Dermis lymphatic vessel endothelial cell (primary cell): ENCODE results near the gene SCG3. TPM values are rescaled to one million over a fixed set of nuclear protein-coding genes. Genes with fewer than 3 reads are reported as not detected.

ENCODE experiments used
- total RNA-seq: library from RNA; depleted of rRNA; stranded (reverse); fragments of >200 nt; gene quantifications from 2 replicates; pipeline ENCODE4 v1.2.1, GENCODE V29; 2014

Gene SCG3
- total RNA-seq: 0.43 and 1.6 TPM in 2 replicates

GRCh38 chr15:51681303-51681963 lies at the start of gene SCG3:
Gene SCG3, plus strand, starts transcription at chr15:51681503. Its CDS starts 253 bp downstream, at chr15:51681756.

GRCh38 chr15:51737522-51738305 lies 56.4 kb downstream of the SCG3 start, which contains the start of gene LYSMD2:
Gene LYSMD2, minus strand, starts transcription at chr15:51737655. Its CDS starts 33 bp downstream, at chr15:51737622.

GRCh38 chr15:51750792-51751696 lies 69.7 kb downstream of the SCG3 start, which contains the start of gene TMOD2:
Gene TMOD2, plus strand, starts transcription at chr15:51751597. Its CDS starts 14,845 bp downstream, at chr15:51766442.

Other genes with a start within 250 kb of the SCG3 start
- gene DMXL2, start 58.7 kb upstream of the SCG3 start, total RNA-seq: 10.1 and 12.6 TPM in 2 replicates
- gene LYSMD2, start 56.2 kb downstream of the SCG3 start, total RNA-seq: 21.7 and 29.4 TPM in 2 replicates
- 41.9 and 42.2 TPM in 2 replicates for gene TMOD2, start 70.1 kb downstream of the SCG3 start, total RNA-seq
- 80.5 and 90.7 TPM in 2 replicates for gene TMOD3, start 148.2 kb downstream of the SCG3 start, total RNA-seq